HG03460 (cell line): ENCODE results near the gene WHAMM.
"Not testable (repeated sequence)": the region's sequence is repeated elsewhere in the genome, so short reads cannot be mapped to it uniquely, and the experiment has no call there.

ENCODE experiments used
- ATAC-seq: cut with Tn5 transposase; IDR thresholded peaks from one replicate; pipeline ENCODE4 v1.9.1; 2021; ENCODE audit not compliant: unreplicated experiment

The WHAMM gene

DNA sequence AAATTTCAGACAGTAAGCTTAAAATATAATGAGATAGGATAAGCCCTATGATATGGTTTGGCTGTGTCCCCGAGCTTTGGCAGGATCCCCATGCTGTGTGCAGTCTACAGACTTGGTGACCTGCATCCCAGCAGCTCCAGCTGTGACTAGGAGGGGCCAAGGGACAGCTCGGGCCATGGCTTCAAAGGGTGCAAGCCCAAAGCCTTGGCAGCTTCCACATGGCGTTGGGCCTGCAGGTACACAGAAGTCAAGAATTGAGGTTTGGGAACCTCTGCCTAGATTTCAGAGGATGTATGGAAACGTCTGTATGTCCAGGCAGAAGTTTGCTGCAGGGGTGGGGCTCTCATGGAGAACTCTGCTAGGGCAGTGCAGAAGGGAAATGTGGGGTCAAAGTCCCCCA is 56.2 kb downstream of the WHAMM start:
- not testable (repeated sequence) for ATAC-seq

DNA sequence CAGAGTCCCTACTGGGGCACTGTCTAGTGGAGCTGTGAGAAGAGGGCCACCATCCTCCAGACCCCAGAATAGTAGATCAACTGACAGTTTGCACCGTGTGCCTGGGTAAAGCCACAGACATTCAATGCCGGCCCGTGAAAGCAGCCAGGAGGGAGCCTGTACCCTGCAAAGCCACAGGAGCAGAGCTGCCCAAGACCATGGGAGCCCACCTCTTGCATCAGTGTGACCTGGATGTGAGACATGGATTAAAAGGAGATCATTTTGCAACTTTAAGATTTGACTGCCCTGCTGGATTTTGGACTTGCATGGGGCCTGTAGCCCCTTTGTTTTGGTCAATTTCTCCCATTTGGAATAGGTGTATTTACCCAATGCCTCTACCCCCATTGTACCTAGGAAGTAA is 56.6 kb downstream of the WHAMM start:
- not testable (repeated sequence) for ATAC-seq

DNA sequence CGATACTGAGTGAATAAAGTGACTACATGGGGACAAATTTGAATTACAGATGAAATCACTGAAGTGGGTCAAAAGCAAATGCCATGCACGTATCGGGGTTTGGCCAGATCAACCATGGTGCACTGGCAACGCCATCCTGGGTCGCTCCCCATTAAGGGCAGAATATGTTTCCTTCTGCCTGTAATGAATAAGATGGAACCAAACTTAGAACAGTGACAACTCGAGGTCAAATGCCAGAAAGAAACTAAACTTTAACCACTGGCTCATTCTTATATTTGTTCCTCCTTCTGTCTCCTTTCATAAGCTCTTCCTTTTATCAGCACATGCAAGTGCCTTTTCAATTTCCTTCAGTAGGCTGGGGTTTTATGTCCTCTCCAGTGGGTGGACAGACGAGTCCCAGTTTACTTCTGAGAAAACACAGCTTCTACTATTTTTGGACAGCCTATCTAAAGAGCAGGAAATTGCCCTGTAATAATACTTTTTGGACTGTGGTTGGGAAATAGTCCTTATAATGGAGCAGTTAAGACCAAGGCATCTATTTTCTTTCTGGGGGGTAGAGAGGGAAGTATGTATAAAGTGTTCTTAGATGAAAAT is 61.4 kb downstream of the WHAMM start:
- no peak for ATAC-seq

DNA sequence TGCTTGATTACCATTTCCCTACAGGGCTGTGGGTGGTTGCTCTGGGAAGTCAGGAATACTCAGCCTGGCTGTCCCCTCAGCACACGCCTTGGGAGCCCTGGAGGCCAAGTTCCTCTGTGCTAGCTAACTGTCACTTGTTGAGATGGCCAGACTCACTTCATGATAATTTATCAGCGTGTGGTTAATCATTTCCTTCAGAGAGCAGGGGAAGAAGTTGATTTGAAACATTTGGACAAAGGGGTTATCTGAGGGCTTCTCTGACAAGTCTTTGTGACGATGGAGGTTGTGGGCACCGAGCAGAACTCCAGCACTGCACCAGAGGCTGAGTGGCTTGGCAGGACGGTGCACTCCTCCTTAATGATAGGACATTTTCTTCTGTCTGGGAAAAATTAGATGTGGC is 61.9 kb downstream of the WHAMM start:
- no peak for ATAC-seq

DNA sequence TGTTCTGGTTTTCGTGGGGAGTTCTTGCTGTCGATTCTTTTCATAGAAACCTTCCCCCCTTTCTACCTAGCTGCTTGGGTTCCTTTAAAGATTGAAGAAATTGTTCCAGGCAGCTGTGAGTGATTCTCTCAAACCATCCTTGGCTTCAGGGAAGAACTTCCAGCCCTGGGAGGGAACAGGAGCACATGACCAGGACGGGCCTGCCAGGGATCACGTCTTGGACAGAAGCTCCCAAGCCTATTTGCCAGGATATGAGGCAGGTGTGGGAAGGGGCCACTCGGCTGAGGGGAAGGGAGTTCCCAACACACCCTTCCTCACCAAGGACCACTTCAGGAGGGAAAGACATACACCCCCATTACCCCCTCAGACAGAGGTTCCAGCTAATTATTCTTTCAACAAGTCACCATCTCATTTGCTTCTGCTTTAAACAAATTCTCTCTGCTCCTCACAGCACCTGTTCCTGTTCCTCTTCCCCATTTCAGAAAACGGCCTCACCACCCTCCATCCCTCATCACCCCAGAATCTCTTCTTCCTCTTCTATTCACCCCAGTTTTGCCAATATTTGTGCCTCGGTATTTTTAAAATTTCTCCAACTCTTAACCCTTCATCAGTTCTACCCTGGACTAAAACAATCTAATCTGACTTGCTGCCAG is 62.5 kb downstream of the WHAMM start:
- ATAC-seq, result no peak

DNA sequence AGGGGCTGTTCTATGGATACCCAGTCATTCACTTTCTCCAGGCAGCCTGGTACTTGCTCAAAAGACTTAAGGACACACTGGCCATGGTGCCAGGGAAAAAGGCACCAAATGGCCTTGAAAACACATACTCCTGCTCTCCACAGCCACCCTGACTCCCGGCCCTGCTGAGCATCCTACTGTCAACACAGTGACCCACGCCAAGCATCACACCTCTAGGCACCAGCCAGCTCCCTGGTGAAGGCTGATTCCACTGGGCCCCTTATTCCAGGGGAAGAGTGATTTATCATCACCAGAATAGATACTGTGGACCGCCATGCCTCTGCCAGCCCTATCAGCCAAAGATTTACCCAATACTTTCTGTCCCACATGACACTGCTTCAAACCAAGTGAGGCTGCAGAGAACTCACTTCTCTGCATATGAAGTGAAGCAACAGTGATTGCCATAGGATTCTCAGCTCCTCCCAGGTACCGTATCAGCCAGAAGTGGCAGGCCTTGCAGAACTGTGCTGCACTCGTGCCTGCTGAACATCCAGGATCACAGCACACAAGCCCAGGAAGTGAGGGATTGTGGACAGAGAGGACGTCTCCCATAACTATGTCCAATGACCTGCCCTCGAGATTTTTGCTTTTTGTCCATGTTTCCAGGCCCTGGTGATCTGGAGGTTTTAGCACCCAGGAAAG is 63.7 kb downstream of the WHAMM start:
- ATAC-seq, result no peak

- ATAC-seq, result no peak
Observed at GRCh38 chr15:82874267-82874666, 64.8 kb downstream of the WHAMM start.

GRCh38 chr15:82874961-82875360 is 65.5 kb downstream of the WHAMM start:
- no peak for ATAC-seq

GRCh38 chr15:82875411-82876003 is 66.1 kb downstream of the WHAMM start:
- no peak for ATAC-seq

DNA sequence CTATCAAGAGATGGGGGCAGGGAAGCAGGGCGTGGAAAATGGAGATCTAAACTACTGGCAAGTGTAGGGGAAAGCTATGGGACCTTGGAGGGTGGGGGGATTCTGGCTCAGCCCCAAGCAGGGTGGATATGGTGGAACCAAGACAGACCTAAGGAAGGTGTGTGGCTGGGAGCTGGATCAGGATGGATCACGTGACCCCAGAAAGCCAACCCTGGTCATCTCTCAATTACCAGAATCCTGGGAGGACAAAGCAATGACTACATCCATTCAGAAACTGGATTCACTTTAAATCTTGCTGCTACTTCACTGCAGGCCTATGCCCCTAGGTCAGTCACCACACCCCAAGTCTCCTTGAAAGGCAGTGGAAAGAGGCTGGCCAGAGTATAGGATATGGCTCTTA is 68.4 kb downstream of the WHAMM start:
- ATAC-seq, result no peak

GRCh38 chr15:82878325-82878724 is 68.9 kb downstream of the WHAMM start:
- ATAC-seq, result no peak

DNA sequence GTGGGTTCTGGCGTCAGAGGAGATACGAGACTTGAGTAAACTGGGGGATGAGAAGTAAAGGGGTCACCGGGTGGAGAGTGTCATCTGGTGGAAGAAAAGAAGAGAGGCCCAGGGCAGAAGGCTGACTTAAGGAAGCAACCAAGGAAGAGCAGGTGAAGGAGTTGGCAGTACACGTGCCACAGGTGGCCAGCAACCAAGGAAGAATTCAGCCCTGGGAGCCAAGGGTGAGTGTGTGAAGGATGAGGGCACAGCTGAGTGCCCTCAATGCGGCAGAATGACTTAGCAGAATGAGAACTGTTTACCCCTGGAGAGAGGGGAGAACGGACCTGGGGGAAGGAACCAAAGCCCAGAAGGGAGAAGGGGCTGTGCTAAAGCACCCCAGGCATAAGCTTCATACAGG is 71.3 kb downstream of the WHAMM start:
- ATAC-seq, result no peak

GRCh38 chr15:82881747-82882146 is 72.3 kb downstream of the WHAMM start:
- no peak for ATAC-seq

DNA sequence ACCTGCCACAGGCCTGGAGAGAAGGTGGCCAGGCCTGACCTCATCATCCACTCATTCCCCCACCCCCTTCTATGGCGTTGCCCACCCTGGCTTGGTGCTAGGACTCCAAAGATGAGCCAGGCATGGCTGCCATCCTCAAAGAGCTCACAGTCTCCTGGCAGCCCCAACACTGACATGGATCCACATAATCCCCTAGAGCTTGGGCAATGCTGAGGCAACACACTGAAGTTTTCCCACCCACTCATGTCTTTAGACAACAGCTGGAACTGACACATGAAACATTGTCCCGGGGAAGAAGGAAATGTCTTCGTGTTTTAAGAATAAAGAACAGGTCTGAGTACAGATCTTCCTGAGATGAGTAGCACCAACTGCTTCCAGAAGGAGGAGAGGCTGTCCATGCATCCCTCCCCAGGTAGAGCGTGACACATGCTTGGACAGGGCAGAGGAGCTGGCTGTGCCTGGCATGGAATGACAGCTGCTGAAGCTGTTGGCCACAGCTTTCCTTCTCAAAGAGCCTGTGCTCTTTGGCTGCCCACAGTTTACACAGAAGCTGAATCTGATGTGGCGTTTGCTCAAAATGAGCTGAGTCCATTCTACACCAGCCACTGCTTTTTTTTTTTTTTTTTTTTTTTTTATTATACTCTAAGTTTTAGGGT is 73.0 kb downstream of the WHAMM start:
- no peak for ATAC-seq
